Measurements from ENCODE around the gene CTF1. TPM values are rescaled to one million over a fixed set of nuclear protein-coding genes. Genes with fewer than 3 reads are reported as not detected.

CTF1 gene
- polyA plus RNA-seq, 1 experiment = 22.2 TPM

- H3K27me3 ChIP-seq (ENCODE audit: control insufficient read depth, insufficient read depth, low read length) = no peaks in the 10 kb centered on the region
- no peak for DNase-seq (ENCODE audit: low read depth)
- ChIA-PET CTCF (no interaction called here), POLR2A (no interaction called here)
- no peak for TF ChIP-seq CTCF (IDR thresholded peaks at IDR 0.05; ENCODE audit: insufficient read depth, low read depth, low read length)
- peaks cover 10% of the 10 kb centered on the region for H3K36me3 ChIP-seq (ENCODE audit: control insufficient read depth, insufficient read depth, low read length)
- peak within 1 kb of the TSS; percentile 90 for H3K4me3 ChIP-seq (ENCODE audit: low read depth, low read length)
Measured at GRCh38 chr16:30948667-30949649, 52.5 kb downstream of the CTF1 start, which contains the start of gene ORAI3. ORAI3 (plus strand) TSS chr16:30949068; CDS start chr16:30949290, 222 bp downstream.

GRCh38 chr16:30949650-30950515 is 53.5 kb downstream of the CTF1 start:
- H3K27me3 ChIP-seq (ENCODE audit: control insufficient read depth, insufficient read depth, low read length) = no peaks in the 10 kb centered on the region
- no peak for TF ChIP-seq CTCF (IDR thresholded peaks at IDR 0.05; ENCODE audit: insufficient read depth, low read depth, low read length)
- ChIA-PET CTCF (interaction anchor here (0.6 to 2.0 kb wide), 4 partner anchors 8 to 186 kb away, joined by 3 to 5 read pairs (median 4); partner anchors contain the start of gene PRSS8), POLR2A (interaction anchor here (0.7 kb wide), 1 partner anchor 523 kb away, joined by 3 read pairs; no protein-coding TSS in a partner anchor)
- peak; percentile 73 for DNase-seq (ENCODE audit: low read depth)
- H3K36me3 ChIP-seq (ENCODE audit: control insufficient read depth, insufficient read depth, low read length) = peaks cover 10% of the 10 kb centered on the region
- peak overlapping the region; percentile 90 for H3K4me3 ChIP-seq (ENCODE audit: low read depth, low read length)

GRCh38 chr16:30950516-30951065 is 54.2 kb downstream of the CTF1 start:
- TF ChIP-seq CTCF (IDR thresholded peaks at IDR 0.05; ENCODE audit: insufficient read depth, low read depth, low read length) = no peak
- ChIA-PET POLR2A (interaction anchor here (0.7 kb wide), 1 partner anchor 522 kb away, joined by 3 read pairs; no protein-coding TSS in a partner anchor), CTCF (interaction anchor here (0.6 to 2.0 kb wide), 4 partner anchors 8 to 185 kb away, joined by 3 to 5 read pairs (median 4); partner anchors contain the start of gene PRSS8)
- Histone ChIP-seq H3K27me3 (ENCODE audit: control insufficient read depth, insufficient read depth, low read length) (no peaks in the 10 kb centered on the region), H3K36me3 (ENCODE audit: control insufficient read depth, insufficient read depth, low read length) (peaks cover 10% of the 10 kb centered on the region), H3K4me3 (ENCODE audit: low read depth, low read length) (peak overlapping the region; percentile 90)
- DNase-seq (ENCODE audit: low read depth) = no peak

GRCh38 chr16:30951193-30951592 is 54.8 kb downstream of the CTF1 start:
- peaks cover 10% of the 10 kb centered on the region for H3K36me3 ChIP-seq (ENCODE audit: control insufficient read depth, insufficient read depth, low read length)

More at GRCh38 chr16:30951193-30951592, 54.8 kb downstream of the CTF1 start:
- no peak for TF ChIP-seq CTCF (IDR thresholded peaks at IDR 0.05; ENCODE audit: insufficient read depth, low read depth, low read length)
- ChIA-PET CTCF (interaction anchor here (1.5 to 2.0 kb wide), 2 partner anchors 9 to 149 kb away, joined by 3 to 5 read pairs; no protein-coding TSS in a partner anchor), POLR2A (no interaction called here)
- DNase-seq (ENCODE audit: low read depth) = no peak
- Histone ChIP-seq H3K4me3 (ENCODE audit: low read depth, low read length) (no peak overlapping the region), H3K27me3 (ENCODE audit: control insufficient read depth, insufficient read depth, low read length) (no peaks in the 10 kb centered on the region)
